K562 (cell line): Measurements from ENCODE around the gene PPDPF.

Experiments used
- CC2D1A ChIP-seq: fragments of 450-650 bp; IDR thresholded peaks from 2 replicates; pipeline ENCODE4 v1.6.1; 2017; ENCODE audit warnings: mild to moderate bottlenecking
- CREB3L1 ChIP-seq: fragments of 450-650 bp; IDR thresholded peaks from 2 replicates; pipeline ENCODE4 v1.6.1; 2014; ENCODE audit warnings: low read depth, mild to moderate bottlenecking, moderate library complexity, borderline replicate concordance
- EZH2 ChIP-seq: IDR thresholded peaks from 2 replicates; pipeline ENCODE4 v1.6.1; 2012; ENCODE audit warnings: low read depth, mild to moderate bottlenecking, inconsistent platforms, low read length, borderline replicate concordance
- HNRNPL ChIP-seq: fragments of 200-400 bp; formaldehyde crosslinking; IDR thresholded peaks from 2 replicates; pipeline ENCODE4 v1.6.1; 2017; ENCODE audit warnings: low read depth, mild to moderate bottlenecking, low read length
- IRF1 ChIP-seq: sonication (generic); formaldehyde crosslinking; IDR thresholded peaks from 2 replicates; pipeline ENCODE4 v1.8.0; 2022; ENCODE audit warnings: missing genetic modification reagents, mild to moderate bottlenecking, borderline replicate concordance
- MECOM ChIP-seq: fragments of 250-450 bp; sonication (Bioruptor Pico); IDR thresholded peaks from 2 replicates; pipeline ENCODE4 v1.8.0; 2022; ENCODE audit warnings: inconsistent platforms
- POLR2A ChIP-seq: fragments of 450-650 bp; conservative IDR thresholded peaks from 2 replicates; pipeline ENCODE4 v1.6.1; 2016
- ZBTB33 ChIP-seq: sonication (generic); formaldehyde crosslinking; IDR thresholded peaks from 2 replicates; pipeline ENCODE4 v1.8.1; 2023; ENCODE audit warnings: mild to moderate bottlenecking, missing genetic modification reagents
- TF ChIP-seq, protein P1 (sequence below): IDR thresholded peaks from 3 replicates; pipeline ENCODE4 v1.6.1; 2011; ENCODE audit warnings: borderline replicate concordance, mild to moderate bottlenecking; ENCODE audit not compliant: insufficient read length, insufficient read depth
- TF ChIP-seq, protein P2 (sequence below), 3 experiments: fragments of 200-800 bp in 1 of 3; sonication (Bioruptor generic) in 1 of 3; sonication (generic) in 1 of 3; formaldehyde crosslinking in 1 of 3; IDR thresholded peaks; 2 replicates each; pipeline versions ENCODE4 v1.6.1 to v1.8.0; 2016 to 2022; ENCODE audit warnings: mild to moderate bottlenecking in 2 of 3, missing compliant biosample characterization in 2 of 3, missing genetic modification characterization in 2 of 3, missing genetic modification reagents in 1 of 3
- TF ChIP-seq, protein P3 (sequence below): sonication (generic); formaldehyde crosslinking; IDR thresholded peaks from 2 replicates; pipeline ENCODE4 v1.8.1; 2023; ENCODE audit warnings: missing genetic modification reagents, mild to moderate bottlenecking, borderline replicate concordance

DNA sequence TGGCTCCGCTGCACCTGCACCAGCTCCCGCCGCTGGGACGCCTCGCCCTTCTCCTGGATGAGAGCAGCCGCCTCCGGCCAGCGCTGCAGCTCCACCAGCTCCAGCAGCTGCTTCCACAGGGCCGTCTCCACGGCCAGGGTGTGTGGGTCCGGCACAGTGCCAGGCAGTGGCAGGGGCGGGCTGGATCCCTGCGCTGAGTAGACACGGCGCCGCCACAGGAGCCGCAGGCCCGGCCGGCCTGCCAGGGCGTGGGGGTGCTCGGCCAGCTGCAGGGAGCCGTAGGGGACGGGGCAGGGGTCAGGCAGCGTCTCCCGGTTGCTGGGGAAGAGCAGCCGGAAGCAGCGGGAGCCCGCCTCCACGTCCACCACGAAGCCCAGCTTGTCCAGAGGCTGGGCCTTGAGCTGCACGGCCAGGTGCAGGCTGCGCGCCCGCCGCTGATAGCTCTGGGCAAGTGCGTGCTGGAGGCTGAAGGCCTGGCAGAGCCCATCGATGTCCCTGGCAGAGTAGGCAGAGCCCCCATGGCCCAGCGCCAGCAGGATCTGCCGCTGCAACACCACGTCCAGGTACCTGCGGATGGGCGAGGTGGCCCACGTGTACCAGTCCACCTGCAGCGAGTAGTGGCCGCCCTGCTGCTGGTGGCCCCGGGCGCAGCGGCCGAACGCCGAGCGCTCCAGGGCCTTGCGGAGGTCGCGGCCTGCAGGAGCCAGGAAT lies 42.8 kb downstream of the PPDPF start:
- TF ChIP-seq ZBTB33 (CRISPR knock-in tag) (no peak), HNRNPL (no peak), CC2D1A (no peak), EZH2 (no peak), CREB3L1 (no peak), POLR2A (no peak), MECOM (CRISPR knock-in tag) (no peak), IRF1 (CRISPR knock-in tag) (no peak)
- TF ChIP-seq, protein P1, sequence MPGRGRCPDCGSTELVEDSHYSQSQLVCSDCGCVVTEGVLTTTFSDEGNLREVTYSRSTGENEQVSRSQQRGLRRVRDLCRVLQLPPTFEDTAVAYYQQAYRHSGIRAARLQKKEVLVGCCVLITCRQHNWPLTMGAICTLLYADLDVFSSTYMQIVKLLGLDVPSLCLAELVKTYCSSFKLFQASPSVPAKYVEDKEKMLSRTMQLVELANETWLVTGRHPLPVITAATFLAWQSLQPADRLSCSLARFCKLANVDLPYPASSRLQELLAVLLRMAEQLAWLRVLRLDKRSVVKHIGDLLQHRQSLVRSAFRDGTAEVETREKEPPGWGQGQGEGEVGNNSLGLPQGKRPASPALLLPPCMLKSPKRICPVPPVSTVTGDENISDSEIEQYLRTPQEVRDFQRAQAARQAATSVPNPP: no peak
- TF ChIP-seq, protein P2, sequence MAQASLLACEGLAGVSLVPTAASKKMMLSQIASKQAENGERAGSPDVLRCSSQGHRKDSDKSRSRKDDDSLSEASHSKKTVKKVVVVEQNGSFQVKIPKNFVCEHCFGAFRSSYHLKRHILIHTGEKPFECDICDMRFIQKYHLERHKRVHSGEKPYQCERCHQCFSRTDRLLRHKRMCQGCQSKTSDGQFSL (CRISPR knock-in tag; IDR thresholded peaks at IDR 0.05): no peak
- TF ChIP-seq, protein P2 (tag; IDR thresholded peaks at IDR 0.05): no peak
- TF ChIP-seq, protein P3, sequence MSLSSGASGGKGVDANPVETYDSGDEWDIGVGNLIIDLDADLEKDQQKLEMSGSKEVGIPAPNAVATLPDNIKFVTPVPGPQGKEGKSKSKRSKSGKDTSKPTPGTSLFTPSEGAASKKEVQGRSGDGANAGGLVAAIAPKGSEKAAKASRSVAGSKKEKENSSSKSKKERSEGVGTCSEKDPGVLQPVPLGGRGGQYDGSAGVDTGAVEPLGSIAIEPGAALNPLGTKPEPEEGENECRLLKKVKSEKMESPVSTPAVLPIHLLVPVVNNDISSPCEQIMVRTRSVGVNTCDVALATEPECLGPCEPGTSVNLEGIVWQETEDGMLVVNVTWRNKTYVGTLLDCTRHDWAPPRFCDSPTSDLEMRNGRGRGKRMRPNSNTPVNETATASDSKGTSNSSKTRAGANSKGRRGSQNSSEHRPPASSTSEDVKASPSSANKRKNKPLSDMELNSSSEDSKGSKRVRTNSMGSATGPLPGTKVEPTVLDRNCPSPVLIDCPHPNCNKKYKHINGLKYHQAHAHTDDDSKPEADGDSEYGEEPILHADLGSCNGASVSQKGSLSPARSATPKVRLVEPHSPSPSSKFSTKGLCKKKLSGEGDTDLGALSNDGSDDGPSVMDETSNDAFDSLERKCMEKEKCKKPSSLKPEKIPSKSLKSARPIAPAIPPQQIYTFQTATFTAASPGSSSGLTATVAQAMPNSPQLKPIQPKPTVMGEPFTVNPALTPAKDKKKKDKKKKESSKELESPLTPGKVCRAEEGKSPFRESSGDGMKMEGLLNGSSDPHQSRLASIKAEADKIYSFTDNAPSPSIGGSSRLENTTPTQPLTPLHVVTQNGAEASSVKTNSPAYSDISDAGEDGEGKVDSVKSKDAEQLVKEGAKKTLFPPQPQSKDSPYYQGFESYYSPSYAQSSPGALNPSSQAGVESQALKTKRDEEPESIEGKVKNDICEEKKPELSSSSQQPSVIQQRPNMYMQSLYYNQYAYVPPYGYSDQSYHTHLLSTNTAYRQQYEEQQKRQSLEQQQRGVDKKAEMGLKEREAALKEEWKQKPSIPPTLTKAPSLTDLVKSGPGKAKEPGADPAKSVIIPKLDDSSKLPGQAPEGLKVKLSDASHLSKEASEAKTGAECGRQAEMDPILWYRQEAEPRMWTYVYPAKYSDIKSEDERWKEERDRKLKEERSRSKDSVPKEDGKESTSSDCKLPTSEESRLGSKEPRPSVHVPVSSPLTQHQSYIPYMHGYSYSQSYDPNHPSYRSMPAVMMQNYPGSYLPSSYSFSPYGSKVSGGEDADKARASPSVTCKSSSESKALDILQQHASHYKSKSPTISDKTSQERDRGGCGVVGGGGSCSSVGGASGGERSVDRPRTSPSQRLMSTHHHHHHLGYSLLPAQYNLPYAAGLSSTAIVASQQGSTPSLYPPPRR (CRISPR knock-in tag): no peak
